HEK293T (cell line): ENCODE measurements around the gene SYT11.

ENCODE experiments used
- ARNT ChIP-seq: fragments of 450-650 bp; IDR thresholded peaks from 2 replicates; pipeline ENCODE4 v1.6.1; 2017; ENCODE audit warnings: mild to moderate bottlenecking
- BHLHE40 ChIP-seq: fragments of 450-650 bp; IDR thresholded peaks from 2 replicates; pipeline ENCODE4 v1.6.1; 2016; ENCODE audit warnings: mild to moderate bottlenecking, moderate library complexity, borderline replicate concordance
- ELF4 ChIP-seq: fragments of 450-650 bp; IDR thresholded peaks from 2 replicates; pipeline ENCODE4 v1.6.1; 2017; ENCODE audit warnings: antibody characterized with exemption
- FOXA1 ChIP-seq: fragments of 450-650 bp; IDR thresholded peaks from 2 replicates; pipeline ENCODE4 v1.6.1; 2016; ENCODE audit warnings: mild to moderate bottlenecking
- FOXK2 ChIP-seq: fragments of 450-650 bp; IDR thresholded peaks from 2 replicates; pipeline ENCODE4 v1.6.1; 2016; ENCODE audit warnings: mild to moderate bottlenecking
- FOXM1 ChIP-seq: fragments of 450-650 bp; IDR thresholded peaks from 2 replicates; pipeline ENCODE4 v1.6.1; 2017; ENCODE audit warnings: mild to moderate bottlenecking, borderline replicate concordance
- L3MBTL2 ChIP-seq: fragments of 450-650 bp; conservative IDR thresholded peaks from 2 replicates; pipeline ENCODE4 v1.6.1; 2016; ENCODE audit warnings: mild to moderate bottlenecking
- NFRKB ChIP-seq: fragments of 450-650 bp; IDR thresholded peaks from 2 replicates; pipeline ENCODE4 v1.6.1; 2016; ENCODE audit warnings: mild to moderate bottlenecking, moderate library complexity
- SP1 ChIP-seq: fragments of 450-650 bp; IDR thresholded peaks from 2 replicates; pipeline ENCODE4 v1.6.1; 2017
- SUZ12 ChIP-seq: fragments of 450-650 bp; IDR thresholded peaks from 2 replicates; pipeline ENCODE4 v1.6.1; 2016; ENCODE audit warnings: mild to moderate bottlenecking
- ZNF384 ChIP-seq: fragments of 450-650 bp; IDR thresholded peaks from 2 replicates; pipeline ENCODE4 v1.6.1; 2016

- TF ChIP-seq BHLHE40, result no peak
- TF ChIP-seq FOXK2, result no peak
- TF ChIP-seq SP1, result no peak
- TF ChIP-seq FOXA1, result no peak
- no peak for TF ChIP-seq NFRKB
- TF ChIP-seq ELF4, result no peak
- no peak for TF ChIP-seq L3MBTL2
- TF ChIP-seq FOXM1, result no peak
- TF ChIP-seq ARNT, result no peak
- no peak for TF ChIP-seq ZNF384
- no peak for TF ChIP-seq SUZ12
These were observed 46.5 kb upstream of the SYT11 start for GRCh38 chr1:155812878-155813277.
